Endothelial cell of umbilical vein (primary cell): ENCODE measurements around the gene NHS. TPM values are rescaled to one million over a fixed set of nuclear protein-coding genes. Genes with fewer than 3 reads are reported as not detected.
A peak's percentile ranks its signal among the peaks of the same experiment; 100 is the strongest.

Experiments
- BruUV-seq: library from RNA; stranded (reverse); fragments of 400-500 nt; replicated peaks from 2 replicates; lab custom pipeline; 2021; lab: Mats Ljungman, UMichigan
- CTCF ChIA-PET: fragments of 300-600, 350-600 bp; sonication (Branson Sonifier 250); formaldehyde crosslinking; loops from one replicate; lab custom pipeline; 2021; ENCODE audit warnings: antibody characterized with exemption, inconsistent platforms; lab: Charles Lee
- POLR2A ChIA-PET: fragments of 300-600, 350-600 bp; sonication (Branson Sonifier 250); formaldehyde crosslinking; loops from one replicate; lab custom pipeline; 2021; ENCODE audit warnings: antibody characterized with exemption, inconsistent platforms; lab: Charles Lee
- DNase-seq: peaks from one replicate; pipeline ENCODE4 v3.0.0-alpha.2; 2011; ENCODE audit warnings: low read depth, low spot score
- FAIRE-seq: peaks from 2 replicates; lab custom pipeline; 2011; peaks lifted over from hg19 to GRCh38; lab: Jason Lieb, UNC
- H2AFZ ChIP-seq: 2 replicates; pipeline ENCODE4 v1.6.0; 2012; ENCODE audit warnings: low read depth, low read length, control low read depth, inconsistent platforms
- H3K27ac ChIP-seq: 2 replicates; pipeline ENCODE4 v1.5.1; 2011; ENCODE audit warnings: low read depth, mild to moderate bottlenecking, control low read depth, low read length, moderate library complexity; ENCODE audit not compliant: insufficient read depth
- H3K27me3 ChIP-seq, 2 experiments: 2 replicates each; pipeline versions ENCODE4 v1.6.0 to v1.6.1; 2011; ENCODE audit warnings: low read length in 2 of 2, mixed read lengths in 1 of 2; ENCODE audit not compliant: control insufficient read depth in 2 of 2, insufficient read depth in 2 of 2
- H3K36me3 ChIP-seq, 2 experiments: 2 replicates in 1 of 2; 3 replicates in 1 of 2; pipeline ENCODE4 v1.5.1; 2011; ENCODE audit warnings: low read length in 2 of 2, mild to moderate bottlenecking in 1 of 2, moderate library complexity in 1 of 2; ENCODE audit not compliant: control insufficient read depth in 2 of 2, insufficient read depth in 2 of 2; ENCODE audit errors: extremely low read depth in 1 of 2
- H3K4me1 ChIP-seq: 3 replicates; pipeline ENCODE4 v1.5.1; 2011; ENCODE audit warnings: mild to moderate bottlenecking, low read length; ENCODE audit not compliant: control insufficient read depth, insufficient read depth; ENCODE audit errors: extremely low read depth
- H3K4me2 ChIP-seq: 2 replicates; pipeline ENCODE4 v1.6.1; 2011; ENCODE audit warnings: low read length, control low read depth, mixed read lengths; ENCODE audit not compliant: insufficient read depth
- H3K4me3 ChIP-seq, 3 experiments: fragments of 200-600 bp in 1 of 3; sonication (generic), shearing (Covaris generic) in 1 of 3; replicated peaks in 1 of 3; 2 replicates each; pipeline ENCODE4 v1.5.1; 2011 to 2016; ENCODE audit warnings: control low read depth in 3 of 3, low read length in 3 of 3, mild to moderate bottlenecking in 2 of 3, inconsistent platforms in 1 of 3, low read depth in 1 of 3, moderate library complexity in 1 of 3; ENCODE audit not compliant: insufficient read depth in 1 of 3
- H3K79me2 ChIP-seq: 2 replicates; pipeline ENCODE4 v1.6.0; 2012; ENCODE audit warnings: low read length, inconsistent platforms; ENCODE audit not compliant: control insufficient read depth, insufficient read depth
- H3K9ac ChIP-seq: replicated peaks from 2 replicates; pipeline ENCODE3; 2011; ENCODE audit warnings: low read length, control low read depth; ENCODE audit not compliant: insufficient read depth; ENCODE audit errors: extremely low read depth
- H3K9me1 ChIP-seq: replicated peaks from 3 replicates; pipeline ENCODE4 v1.6.0; 2011; ENCODE audit warnings: mild to moderate bottlenecking, low read length; ENCODE audit not compliant: control insufficient read depth, insufficient read depth; ENCODE audit errors: extremely low read depth
- H3K9me3 ChIP-seq: replicated peaks from 2 replicates; pipeline ENCODE4 v1.5.1; 2012; ENCODE audit warnings: low read length, inconsistent platforms; ENCODE audit not compliant: control insufficient read depth, insufficient read depth
- H4K20me1 ChIP-seq: replicated peaks from 2 replicates; pipeline ENCODE3; 2011; ENCODE audit warnings: mild to moderate bottlenecking, low read length; ENCODE audit not compliant: control insufficient read depth, insufficient read depth; ENCODE audit errors: extremely low read depth
- CTCF ChIP-seq, 2 donors: IDR thresholded peaks; 1 replicate in 1 of 2; 2 replicates in 1 of 2; pipeline ENCODE4 v1.5.1; 2011; ENCODE audit warnings: low read length in 2 of 2, mild to moderate bottlenecking in 2 of 2, moderate library complexity in 2 of 2, control low read depth in 1 of 2, inconsistent platforms in 1 of 2, low read depth in 1 of 2; ENCODE audit not compliant: insufficient read depth in 1 of 2; ENCODE audit errors: extremely low read depth in 1 of 2
- EZH2 ChIP-seq: IDR thresholded peaks from 2 replicates; pipeline ENCODE4 v1.6.1; 2012; ENCODE audit warnings: borderline replicate concordance, low read depth, mild to moderate bottlenecking, moderate library complexity, low read length, inconsistent platforms; ENCODE audit not compliant: severe bottlenecking
- FOS ChIP-seq: IDR thresholded peaks from 2 replicates; pipeline ENCODE4 v1.6.1; 2011; ENCODE audit warnings: mild to moderate bottlenecking, low read length, moderate library complexity, borderline replicate concordance; ENCODE audit not compliant: insufficient read depth
- GATA2 ChIP-seq: IDR thresholded peaks from 2 replicates; pipeline ENCODE4 v1.7.0; 2011; ENCODE audit warnings: low read depth, mild to moderate bottlenecking, moderate library complexity, mixed read lengths, low read length; ENCODE audit not compliant: insufficient read length, insufficient read depth
- JUN ChIP-seq: IDR thresholded peaks from 2 replicates; pipeline ENCODE4 v1.6.1; 2011; ENCODE audit warnings: borderline replicate concordance, low read depth; ENCODE audit not compliant: insufficient read length, insufficient read depth
- MAX ChIP-seq: IDR thresholded peaks from 2 replicates; pipeline ENCODE4 v1.6.1; 2011; ENCODE audit not compliant: insufficient read depth, insufficient read length
- MYC ChIP-seq: IDR thresholded peaks from one replicate; pipeline ENCODE4 v1.6.1; 2011; ENCODE audit warnings: mild to moderate bottlenecking, low read depth, low read length
- POLR2A ChIP-seq: IDR thresholded peaks from 2 replicates; pipeline ENCODE4 v1.6.1; 2012; ENCODE audit warnings: low read depth, mild to moderate bottlenecking, control low read depth, low read length
- POLR2AphosphoS5 ChIP-seq: IDR thresholded peaks from 2 replicates; pipeline ENCODE4 v1.6.1; 2012; ENCODE audit warnings: low read depth, mild to moderate bottlenecking, control low read depth, low read length, moderate library complexity; ENCODE audit not compliant: insufficient read depth
- dilution Hi-C: fragments of 300-500 bp; cut with MboI; formaldehyde crosslinking; loops from one replicate; pipeline ENCODE4 v1.15.0; 2019; ENCODE audit warnings: low sequenced_read_pairs; ENCODE audit not compliant: extremely low pct_ligation_motif_present
- intact Hi-C: fragments of 100-400 bp; cut with micrococcal nuclease; formaldehyde crosslinking; loops from one replicate; pipeline ENCODE4 v1.10.0; 2022
- polyA plus RNA-seq, 4 experiments: library from polyadenylated mRNA; depleted of rRNA in 3 of 4; stranded (reverse) in 3 of 4; unstranded in 1 of 4; fragments of >200 nt; gene quantifications; 2 replicates each; pipeline versions ENCODE4 v1.2.1 to v1.2.3, GENCODE V29; 2011 to 2012; ENCODE audit warnings: missing spikeins in 1 of 4
- total RNA-seq: library from RNA; stranded (reverse); gene quantifications from 2 replicates; pipeline ENCODE4 v1.2.3, GENCODE V29; 2021

Gene NHS
- total and polyA plus RNA-seq, 2 donors (not counting 3 experiments of a cell fraction or from before 2014, with no cell fraction given): 0.07 to 0.46 TPM

- no peaks in the 10 kb centered on the region for H4K20me1 ChIP-seq
- intact Hi-C loops (no loop called here), dilution Hi-C loops (no loop called here)
- H3K9me3 ChIP-seq: no peaks in the 10 kb centered on the region
- H3K4me2 ChIP-seq: no peak overlapping the region
- H3K4me3 ChIP-seq: no peak overlapping the region
- no peak overlapping the region for H2AFZ ChIP-seq
- no TSS peak for BruUV-seq
- CTCF ChIA-PET: no interaction called here
- no peaks in the 10 kb centered on the region for H3K9me1 ChIP-seq
- DNase-seq (no peak), FAIRE-seq (peak; percentile 54)
- no peaks in the 10 kb centered on the region for H3K27me3 ChIP-seq
- H3K4me1 ChIP-seq: no peaks in the 10 kb centered on the region
- H3K79me2 ChIP-seq: no peaks in the 10 kb centered on the region
- H3K27ac ChIP-seq: no peak overlapping the region
- TF ChIP-seq EZH2: no peak
- H3K36me3 ChIP-seq: no peaks in the 10 kb centered on the region
- POLR2A ChIA-PET: no interaction called here
- H3K9ac ChIP-seq: no peak overlapping the region
Observed at GRCh38 chrX:17680732-17681413, 305.9 kb downstream of the NHS start.

GRCh38 chrX:17682259-17682658 is 307.3 kb downstream of the NHS start:
- no TSS peak for BruUV-seq
- H3K36me3 ChIP-seq: no peaks in the 10 kb centered on the region
- H3K27ac ChIP-seq: no peak overlapping the region
- no peaks in the 10 kb centered on the region for H3K4me1 ChIP-seq
- no peak overlapping the region for H3K4me3 ChIP-seq
- H2AFZ ChIP-seq: no peak overlapping the region
- no peaks in the 10 kb centered on the region for H4K20me1 ChIP-seq
- intact Hi-C loops (no loop called here), dilution Hi-C loops (no loop called here)
- H3K79me2 ChIP-seq: no peaks in the 10 kb centered on the region
- no peak for TF ChIP-seq CTCF (IDR thresholded peaks at IDR 0.05; ENCODE audit: extremely low read depth in 1 of 2, insufficient read depth in 1 of 2, low read depth in 1 of 2, low read length in 2 of 2)
- no peak for TF ChIP-seq POLR2A
- no peak for TF ChIP-seq GATA2
- no peak for TF ChIP-seq EZH2
- TF ChIP-seq POLR2AphosphoS5: no peak
- TF ChIP-seq MAX: no peak
- no peak for TF ChIP-seq MYC
- no peak for TF ChIP-seq JUN
- TF ChIP-seq FOS: no peak
- FAIRE-seq: peak; percentile 28
- H3K27me3 ChIP-seq: no peaks in the 10 kb centered on the region
- ChIA-PET POLR2A (no interaction called here), CTCF (interaction anchor here (1.7 kb wide), 1 partner anchor 440 kb away, joined by 5 read pairs; no protein-coding TSS in a partner anchor)
- no peak for DNase-seq
- no peak overlapping the region for H3K9ac ChIP-seq
- H3K9me3 ChIP-seq: no peaks in the 10 kb centered on the region
- no peaks in the 10 kb centered on the region for H3K9me1 ChIP-seq
- H3K4me2 ChIP-seq: no peak overlapping the region
